Right ventricle myocardium inferior (tissue), 1 donor: Measurements from ENCODE around the gene C19orf33. TPM values are rescaled to one million over a fixed set of nuclear protein-coding genes. Genes with fewer than 3 reads are reported as not detected.
A peak's percentile ranks its signal among the peaks of the same experiment; 100 is the strongest.
"Not testable (repeated sequence)": the region's sequence is repeated elsewhere in the genome, so short reads cannot be mapped to it uniquely, and the experiment has no call there.

ENCODE experiments used
- ATAC-seq: fragments of 200-7000 bp; cut with Tn5 transposase; one replicate; pipeline ENCODE4 v1.9.1; 2020; ENCODE audit warnings: mild to moderate bottlenecking, moderate library complexity
- DNase-seq: peaks from one replicate; pipeline ENCODE4 v3.0.0; 2021; ENCODE audit errors: missing footprints
- intact Hi-C: fragments of 100-400 bp; cut with DNase I; formaldehyde crosslinking; loops from one replicate; pipeline ENCODE4 v1.11.0; 2022
- long read RNA-seq: library from polyadenylated mRNA; unstranded; transcript quantifications from one replicate; pipeline ENCODE4 v2.0.0, GENCODE V29; 2021
- total RNA-seq: library from RNA; stranded (reverse); fragmentation: NEBNext Ultra II Directional; extraction: Animal tissue kit (Norgen Biotek cat#: 25700); gene quantifications from one replicate; pipeline ENCODE4 v1.2.1, GENCODE V29; 2021
- donor health status: DM: no; HTN: yes; CAD: no; lungs with severe emphysema.

C19orf33 gene
- total RNA-seq = 6.7 TPM
- long read RNA-seq, partial matches to known transcripts = 1 of 3 reads
- long read RNA-seq, other reads (novel, unspliced or antisense) = 0 of 3 reads

- DNase-seq = no peak
- ATAC-seq = no peak
- intact Hi-C loops = no loop called here
These were observed at the start of gene C19orf33 for GRCh38 chr19:38303517-38304351. TSS of gene C19orf33 (plus strand) at chr19:38304251. CDS start at chr19:38304262, 11 bp downstream.

- intact Hi-C loops = no loop called here
- ATAC-seq (no peak), DNase-seq (no peak)
These were observed 48.6 kb upstream of the C19orf33 start for GRCh38 chr19:38255383-38256014.

GRCh38 chr19:38261942-38262341 lies 42.1 kb upstream of the C19orf33 start:
- intact Hi-C loops, DNase-seq: not testable (repeated sequence)

GRCh38 chr19:38262585-38263268 lies 41.3 kb upstream of the C19orf33 start:
- ATAC-seq = no peak
- intact Hi-C loops = no loop called here
- DNase-seq = no peak

More at GRCh38 chr19:38261942-38262341, 42.1 kb upstream of the C19orf33 start:
- ATAC-seq = not testable (repeated sequence)

DNA sequence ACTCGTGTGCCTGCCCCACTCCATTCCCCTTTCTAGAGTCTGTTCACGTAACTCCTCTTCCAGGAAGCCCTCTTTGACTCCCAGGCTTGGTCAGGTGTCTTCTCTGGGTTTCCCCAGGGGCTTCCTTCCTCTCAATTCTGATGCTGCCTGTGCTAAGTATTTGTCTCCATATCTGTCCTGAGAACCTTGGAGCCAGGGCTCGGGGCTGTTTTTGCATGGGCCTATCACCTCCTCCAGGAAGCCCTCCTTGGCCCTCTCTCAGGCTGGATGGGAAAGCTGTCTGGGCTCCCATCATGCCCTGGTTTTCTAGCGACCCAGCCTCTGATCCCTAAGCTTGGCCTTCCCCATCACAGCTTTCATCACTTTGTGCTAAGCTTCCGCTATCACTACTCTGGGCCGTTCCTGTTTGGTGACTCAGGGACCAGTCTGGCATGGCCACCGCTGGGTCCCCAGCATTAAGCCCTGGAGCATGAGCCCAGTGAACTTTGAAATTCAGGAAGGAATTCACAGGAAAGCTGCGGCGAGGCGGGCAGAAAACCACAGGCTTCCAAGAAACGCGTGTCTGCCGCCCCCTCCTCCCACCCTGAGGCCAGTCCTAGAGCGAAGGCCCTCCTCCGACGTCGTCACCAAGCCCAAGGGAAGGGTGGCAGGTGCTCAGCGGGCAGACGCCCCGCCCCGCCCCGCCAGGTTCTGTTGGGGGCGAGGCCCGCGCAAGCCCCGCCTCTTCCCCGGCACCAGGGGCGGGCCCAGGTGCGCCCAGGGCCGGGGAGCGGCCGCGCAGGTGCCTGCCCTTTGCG lies 40.2 kb upstream of the C19orf33 start:
- DNase-seq (no peak), ATAC-seq (peak; percentile 51)

DNA sequence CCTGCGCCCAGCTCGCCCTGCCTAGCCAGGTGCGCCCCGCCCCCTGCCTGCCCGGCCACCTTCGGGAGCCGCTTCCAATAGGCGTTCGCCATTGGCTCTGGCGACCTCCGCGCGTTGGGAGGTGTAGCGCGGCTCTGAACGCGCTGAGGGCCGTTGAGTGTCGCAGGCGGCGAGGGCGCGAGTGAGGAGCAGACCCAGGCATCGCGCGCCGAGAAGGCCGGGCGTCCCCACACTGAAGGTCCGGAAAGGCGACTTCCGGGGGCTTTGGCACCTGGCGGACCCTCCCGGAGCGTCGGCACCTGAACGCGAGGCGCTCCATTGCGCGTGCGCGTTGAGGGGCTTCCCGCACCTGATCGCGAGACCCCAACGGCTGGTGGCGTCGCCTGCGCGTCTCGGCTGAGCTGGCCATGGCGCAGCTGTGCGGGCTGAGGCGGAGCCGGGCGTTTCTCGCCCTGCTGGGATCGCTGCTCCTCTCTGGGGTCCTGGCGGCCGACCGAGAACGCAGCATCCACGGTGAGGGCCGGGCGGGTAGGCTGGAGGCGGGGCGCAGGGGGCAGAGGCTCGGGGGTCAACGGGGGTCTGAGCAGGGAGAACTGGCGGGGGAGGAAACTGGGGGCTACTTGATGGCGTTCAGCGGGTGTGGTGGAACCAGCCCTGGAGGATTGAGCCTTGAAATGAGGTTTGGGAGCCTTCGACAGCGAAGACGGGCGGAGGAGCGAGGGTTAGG lies 39.4 kb upstream of the C19orf33 start, which contains the start of gene SPINT2:
Gene SPINT2 (plus strand): TSS at position 88 of the 727 bp plus-strand sequence. CDS start 320 bp downstream, at position 408.
- ATAC-seq = peak; percentile 40
- DNase-seq = no peak
- intact Hi-C loops = no loop called here

More for the DNA sequence above, 40.2 kb upstream of the C19orf33 start:
- intact Hi-C loops = no loop called here

- intact Hi-C loops = no loop called here
- no peak for DNase-seq
- peak; percentile 29 for ATAC-seq
These were observed 38.7 kb upstream of the C19orf33 start for GRCh38 chr19:38265213-38265861.

DNA sequence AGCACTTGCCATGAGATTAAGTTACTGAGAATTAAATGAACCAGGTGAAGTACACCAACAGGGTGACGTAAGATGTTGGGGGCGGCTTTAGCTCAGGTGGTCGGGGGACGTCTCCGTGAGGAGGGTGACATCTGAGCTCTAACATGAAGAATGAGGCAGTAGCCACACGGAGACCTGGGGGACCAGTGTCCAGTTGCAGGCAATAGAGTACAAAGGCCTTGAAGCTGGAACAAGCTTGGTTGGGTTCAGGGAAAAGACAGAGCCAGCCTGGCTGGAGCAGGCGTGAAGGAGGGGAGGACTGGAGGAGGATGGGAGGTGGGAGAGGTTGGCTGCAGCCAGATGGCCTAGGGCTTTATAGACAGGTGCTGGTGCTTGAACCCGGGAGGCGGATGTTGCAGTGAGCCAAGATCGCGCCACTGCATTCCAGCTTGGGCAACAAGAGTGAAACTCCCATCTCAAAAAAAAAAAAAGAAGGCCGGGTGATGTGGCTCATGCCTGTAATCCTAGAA lies 38.1 kb upstream of the C19orf33 start:
- intact Hi-C loops = no loop called here
- ATAC-seq (no peak), DNase-seq (no peak)

DNA sequence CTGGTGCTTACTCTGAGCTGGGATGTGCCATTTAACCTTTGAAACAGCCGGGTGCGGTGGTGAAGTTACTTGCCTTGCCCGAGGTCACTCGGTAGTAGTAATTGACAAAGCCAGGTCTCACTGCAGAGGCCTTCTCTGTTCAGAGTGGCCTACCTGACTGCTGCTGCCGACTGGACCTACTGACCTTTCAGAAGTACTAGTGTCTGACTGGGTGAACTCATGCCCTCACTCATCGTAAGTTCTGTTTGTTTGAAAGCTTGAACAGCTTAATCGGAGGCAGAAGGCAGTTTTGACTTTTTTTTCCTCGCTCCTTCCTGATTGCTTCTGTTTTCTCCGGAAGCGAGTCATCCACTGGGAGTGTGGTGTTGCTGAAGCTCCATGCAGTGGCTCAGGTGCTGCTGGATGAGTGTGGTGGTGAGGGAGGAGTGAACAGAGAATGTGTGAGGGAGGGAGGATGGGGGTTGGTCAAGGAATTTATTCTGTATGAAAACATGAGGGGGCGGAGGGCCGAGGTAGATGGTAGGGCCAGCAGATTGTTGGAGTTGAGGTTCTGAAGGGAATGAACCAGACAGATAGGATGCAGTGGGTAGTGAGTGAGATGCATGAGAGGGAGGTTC lies 37.0 kb upstream of the C19orf33 start:
- ATAC-seq = no peak
- intact Hi-C loops = no loop called here
- no peak for DNase-seq

DNA sequence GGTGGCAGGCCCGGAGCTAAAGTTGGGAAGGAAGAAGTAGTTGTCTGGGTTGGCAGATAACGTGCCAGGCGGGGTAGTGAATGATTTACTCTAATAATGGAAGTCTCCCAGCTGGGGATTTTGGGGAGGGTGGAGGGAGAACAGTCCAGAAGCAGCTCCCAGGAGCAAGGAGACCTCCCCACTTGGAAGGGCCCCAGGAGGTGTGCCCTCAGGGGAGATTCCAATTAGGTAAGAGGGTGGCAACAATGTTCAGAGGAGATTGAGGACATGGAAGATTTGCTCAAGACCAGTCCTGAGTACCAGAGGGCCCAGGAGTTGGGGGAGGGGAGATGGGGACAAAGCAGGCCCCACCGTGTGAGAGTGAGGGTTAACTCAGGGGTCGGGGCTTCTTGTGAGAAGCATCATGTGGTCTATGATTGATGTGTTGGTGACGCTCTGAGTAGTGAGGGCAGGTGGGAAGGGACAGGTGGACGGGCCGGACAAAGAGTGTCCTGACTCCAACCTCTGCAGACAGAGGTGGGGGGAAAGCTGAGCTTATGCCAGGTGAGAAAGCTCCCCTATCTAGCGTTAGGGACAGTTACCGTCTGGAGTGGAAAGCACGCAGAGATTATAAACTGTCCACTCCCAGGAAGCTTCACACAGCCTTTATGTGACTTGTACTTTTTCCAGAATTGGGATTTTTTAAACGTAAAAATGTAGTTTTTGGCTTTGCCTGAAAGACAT lies 36.1 kb upstream of the C19orf33 start:
- ATAC-seq = no peak
- DNase-seq = no peak
- intact Hi-C loops = no loop called here

- no peak for DNase-seq
- no peak for ATAC-seq
- intact Hi-C loops = no loop called here
These were observed 35.5 kb upstream of the C19orf33 start for GRCh38 chr19:38268539-38268938.

DNA sequence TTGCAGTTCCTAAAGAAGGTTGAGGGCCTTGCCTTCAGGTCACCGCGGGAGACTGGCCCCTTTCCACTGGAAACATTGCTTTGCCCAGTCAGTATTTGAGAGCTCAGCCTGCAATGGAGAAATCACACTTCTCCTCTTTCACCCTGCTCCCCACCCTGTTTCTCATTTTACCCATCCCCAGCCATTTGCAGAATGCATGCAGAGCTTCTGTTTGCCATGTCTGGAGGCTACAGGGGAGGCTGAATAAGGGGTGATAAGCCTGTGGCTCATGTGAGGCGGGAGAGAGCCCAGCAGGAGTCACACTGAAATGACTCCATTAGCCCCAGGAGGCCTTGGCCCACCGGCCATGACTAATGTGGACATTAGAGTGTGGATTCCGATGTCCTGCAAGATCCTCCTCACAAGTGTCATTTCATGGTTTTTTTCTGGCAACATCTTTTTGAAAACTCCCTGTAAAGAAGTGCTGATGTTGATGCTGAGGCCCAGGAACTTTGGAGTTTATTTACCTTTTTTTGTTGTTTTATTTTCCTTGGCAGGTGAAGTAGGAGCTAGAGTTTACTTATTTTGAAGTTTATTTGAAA lies 33.4 kb upstream of the C19orf33 start:
- no peak for ATAC-seq
- no peak for DNase-seq
- intact Hi-C loops = no loop called here

- DNase-seq (no peak), ATAC-seq (no peak)
- intact Hi-C loops = no loop called here
These were observed 30.6 kb upstream of the C19orf33 start for GRCh38 chr19:38273499-38273898.

DNA sequence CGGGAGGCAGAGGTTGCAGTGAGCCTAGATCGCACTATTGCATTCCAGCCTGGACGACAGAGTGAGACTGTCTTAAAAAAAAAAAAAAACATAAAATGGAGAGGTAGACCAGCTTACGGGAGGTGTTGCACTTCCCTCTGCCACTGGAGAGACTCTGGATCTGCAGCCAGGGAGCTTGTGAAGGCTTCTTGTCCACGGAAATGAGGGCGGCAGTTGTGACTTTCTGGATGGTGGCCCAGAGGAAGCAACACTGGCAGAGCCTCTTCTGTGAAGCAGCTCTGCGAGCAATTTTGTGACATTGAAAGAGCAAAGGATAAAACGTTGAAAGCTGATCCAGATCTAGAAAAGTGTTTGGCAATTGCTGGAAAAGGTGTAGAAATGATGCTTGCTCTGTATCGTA lies 29.3 kb upstream of the C19orf33 start:
- DNase-seq = no peak
- ATAC-seq = peak; percentile 33
- intact Hi-C loops = loop anchor here (5.0 kb wide), 1 partner anchor 43 kb away; the partner anchor contains the start of genes KCNK6 and YIF1B

- intact Hi-C loops = loop anchor here (5.0 kb wide), 1 partner anchor 40 kb away; the partner anchor contains the start of genes KCNK6 and YIF1B
- ATAC-seq = no peak
- DNase-seq = no peak
These were observed 27.0 kb upstream of the C19orf33 start for GRCh38 chr19:38276942-38277517.
